H9 (cell line): ENCODE data around the gene MSX2. TPM values are rescaled to one million over a fixed set of nuclear protein-coding genes. Genes with fewer than 3 reads are reported as not detected.

Source experiments
- DNase-seq: peaks from one replicate; pipeline ENCODE4 v3.0.0-alpha.2; 2017
- H2AFZ ChIP-seq: one replicate; pipeline ENCODE4 v1.6.1; 2013; ENCODE audit warnings: mild to moderate bottlenecking, low read length, control low read depth, moderate library complexity
- H2AK5ac ChIP-seq: 2 replicates; pipeline ENCODE4 v1.6.1; 2013; ENCODE audit warnings: low read length, control low read depth, mixed read lengths; ENCODE audit not compliant: insufficient read length
- H2BK120ac ChIP-seq: one replicate; pipeline ENCODE4 v1.6.1; 2013; ENCODE audit warnings: low read depth, mild to moderate bottlenecking, low read length, control low read depth, inconsistent platforms; ENCODE audit not compliant: poor library complexity, severe bottlenecking
- H2BK12ac ChIP-seq: 2 replicates; pipeline ENCODE4 v1.6.1; 2013; ENCODE audit warnings: low read length, control low read depth, mixed read lengths, low read depth; ENCODE audit not compliant: insufficient read length
- H2BK15ac ChIP-seq: 2 replicates; pipeline ENCODE4 v1.6.1; 2013; ENCODE audit warnings: low read depth, low read length, control low read depth
- H2BK20ac ChIP-seq: one replicate; pipeline ENCODE4 v1.6.1; 2013; ENCODE audit warnings: low read depth, mild to moderate bottlenecking, low read length, control low read depth, inconsistent platforms; ENCODE audit not compliant: poor library complexity, severe bottlenecking
- H2BK5ac ChIP-seq: 2 replicates; pipeline ENCODE4 v1.6.1; 2013; ENCODE audit warnings: low read length, control low read depth, mixed read lengths; ENCODE audit not compliant: insufficient read length
- H3K14ac ChIP-seq: 2 replicates; pipeline ENCODE4 v1.6.1; 2013; ENCODE audit warnings: low read length, control low read depth; ENCODE audit not compliant: insufficient read depth
- H3K18ac ChIP-seq: 2 replicates; pipeline ENCODE4 v1.6.1; 2013; ENCODE audit warnings: low read depth, mild to moderate bottlenecking, mixed read lengths, low read length, control low read depth; ENCODE audit not compliant: insufficient read length
- H3K23ac ChIP-seq: 2 replicates; pipeline ENCODE4 v1.6.1; 2013; ENCODE audit warnings: low read length, control low read depth, mixed read lengths, low read depth; ENCODE audit not compliant: insufficient read length
- H3K23me2 ChIP-seq: 2 replicates; pipeline ENCODE4 v1.6.1; 2013; ENCODE audit warnings: low read depth, mild to moderate bottlenecking, mixed read lengths, low read length, control low read depth; ENCODE audit not compliant: insufficient read length, poor library complexity, severe bottlenecking
- H3K27ac ChIP-seq: 2 replicates; pipeline ENCODE4 v1.5.1; 2013; ENCODE audit warnings: low read length, control low read depth, mixed read lengths, low read depth; ENCODE audit not compliant: insufficient read length
- H3K27me3 ChIP-seq: 2 replicates; pipeline ENCODE4 v1.6.1; 2013; ENCODE audit warnings: low read length, control low read depth, inconsistent platforms; ENCODE audit not compliant: insufficient read depth
- H3K4ac ChIP-seq: 2 replicates; pipeline ENCODE4 v1.6.1; 2013; ENCODE audit warnings: low read depth, mild to moderate bottlenecking, control low read depth, inconsistent platforms, low read length, moderate library complexity
- H3K4me1 ChIP-seq: 2 replicates; pipeline ENCODE4 v1.6.1; 2013; ENCODE audit warnings: low read length, control low read depth, inconsistent platforms; ENCODE audit not compliant: insufficient read depth
- H3K4me2 ChIP-seq: 2 replicates; pipeline ENCODE4 v1.6.1; 2013; ENCODE audit warnings: low read length, control low read depth, mixed read lengths; ENCODE audit not compliant: insufficient read length, insufficient read depth
- H3K56ac ChIP-seq: 2 replicates; pipeline ENCODE4 v1.6.1; 2013; ENCODE audit warnings: low read depth, mild to moderate bottlenecking, mixed read lengths, low read length, control low read depth; ENCODE audit not compliant: insufficient read length
- H3K79me1 ChIP-seq: 2 replicates; pipeline ENCODE4 v1.6.1; 2013; ENCODE audit warnings: low read depth, mild to moderate bottlenecking, moderate library complexity, low read length, control low read depth, inconsistent platforms; ENCODE audit not compliant: insufficient read depth, poor library complexity, severe bottlenecking
- H3K79me2 ChIP-seq: 2 replicates; pipeline ENCODE4 v1.6.1; 2013; ENCODE audit warnings: low read length, control low read depth, inconsistent platforms; ENCODE audit not compliant: insufficient read depth
- H3K9ac ChIP-seq: 2 replicates; pipeline ENCODE4 v1.6.1; 2013; ENCODE audit warnings: low read length, control low read depth, mixed read lengths; ENCODE audit not compliant: insufficient read length; ENCODE audit errors: extremely low read depth
- H3K9me3 ChIP-seq: one replicate; pipeline ENCODE4 v1.6.1; 2013; ENCODE audit warnings: low read depth, low read length, inconsistent platforms; ENCODE audit not compliant: control insufficient read depth
- H3T11ph ChIP-seq: one replicate; pipeline ENCODE4 v1.6.1; 2013; ENCODE audit warnings: mild to moderate bottlenecking, low read length, control low read depth, inconsistent platforms
- H4K20me1 ChIP-seq: one replicate; pipeline ENCODE4 v1.6.1; 2013; ENCODE audit not compliant: control insufficient read depth, insufficient read length, insufficient read depth
- H4K5ac ChIP-seq: 2 replicates; pipeline ENCODE4 v1.6.1; 2013; ENCODE audit warnings: low read depth, mild to moderate bottlenecking, mixed read lengths, low read length, control low read depth; ENCODE audit not compliant: insufficient read length
- H4K8ac ChIP-seq: replicated peaks from 2 replicates; pipeline ENCODE4 v1.6.1; 2013; ENCODE audit warnings: low read length, control low read depth, mixed read lengths, low read depth; ENCODE audit not compliant: insufficient read length
- H4K91ac ChIP-seq: 2 replicates; pipeline ENCODE4 v1.6.1; 2013; ENCODE audit warnings: low read depth, mild to moderate bottlenecking, moderate library complexity, mixed read lengths, low read length, control low read depth; ENCODE audit not compliant: insufficient read length
- H3K27ac Mint-ChIP-seq, 3 experiments: 2 replicates in 2 of 3; 3 replicates in 1 of 3; pipeline ENCODE4 v1.8.0; 2020 to 2021; ENCODE audit warnings: mixed read lengths in 3 of 3, mild to moderate bottlenecking in 1 of 3, moderate library complexity in 1 of 3
- H3K27me3 Mint-ChIP-seq: 2 replicates; pipeline ENCODE4 v1.8.0; 2021; ENCODE audit warnings: low read depth, mild to moderate bottlenecking, moderate library complexity, mixed read lengths
- H3K36me3 Mint-ChIP-seq, 3 experiments: 2 replicates in 2 of 3; 3 replicates in 1 of 3; pipeline ENCODE4 v1.8.0; 2020 to 2021; ENCODE audit warnings: low read depth in 3 of 3, mixed read lengths in 3 of 3; ENCODE audit not compliant: insufficient read depth in 1 of 3
- H3K4me1 Mint-ChIP-seq, 2 experiments: 2 replicates each; pipeline ENCODE4 v1.8.0; 2020; ENCODE audit warnings: mixed read lengths in 2 of 2
- H3K4me3 Mint-ChIP-seq, 2 experiments: 2 replicates in 1 of 2; 3 replicates in 1 of 2; pipeline ENCODE4 v1.8.0; 2020 to 2021; ENCODE audit warnings: mild to moderate bottlenecking in 2 of 2, mixed read lengths in 2 of 2, moderate library complexity in 1 of 2
- H3K9me3 Mint-ChIP-seq, 2 experiments: 2 replicates in 1 of 2; 3 replicates in 1 of 2; pipeline ENCODE4 v1.8.0; 2020; ENCODE audit warnings: mild to moderate bottlenecking in 2 of 2, mixed read lengths in 2 of 2, moderate library complexity in 1 of 2
- WGBS: extraction: QIAGEN DNeasy Blood & Tissue Kit; methylation state at CpG from one replicate; pipeline ENCODE4 v1.1.7; 2013; ENCODE audit warnings: missing lambda C conversion rate, low lambda C conversion rate, mixed read lengths; ENCODE audit not compliant: insufficient read length; ENCODE audit errors: extremely low coverage; 5-methylcytosine and 5-hydroxymethylcytosine counted together
- total RNA-seq: library from RNA; stranded (reverse); gene quantifications from 2 replicates; pipeline ENCODE4 v1.2.1, GENCODE V29; 2021
- TF ChIP-seq, protein P1 (sequence below): fragments of 200-600 bp; sonication (generic); conservative IDR thresholded peaks from 3 replicates; pipeline ENCODE4 v1.8.0; 2021; ENCODE audit warnings: antibody characterized with exemption, mild to moderate bottlenecking

The MSX2 gene
- total RNA-seq, 1 experiment from 2014 or later = 0.35 TPM

DNA sequence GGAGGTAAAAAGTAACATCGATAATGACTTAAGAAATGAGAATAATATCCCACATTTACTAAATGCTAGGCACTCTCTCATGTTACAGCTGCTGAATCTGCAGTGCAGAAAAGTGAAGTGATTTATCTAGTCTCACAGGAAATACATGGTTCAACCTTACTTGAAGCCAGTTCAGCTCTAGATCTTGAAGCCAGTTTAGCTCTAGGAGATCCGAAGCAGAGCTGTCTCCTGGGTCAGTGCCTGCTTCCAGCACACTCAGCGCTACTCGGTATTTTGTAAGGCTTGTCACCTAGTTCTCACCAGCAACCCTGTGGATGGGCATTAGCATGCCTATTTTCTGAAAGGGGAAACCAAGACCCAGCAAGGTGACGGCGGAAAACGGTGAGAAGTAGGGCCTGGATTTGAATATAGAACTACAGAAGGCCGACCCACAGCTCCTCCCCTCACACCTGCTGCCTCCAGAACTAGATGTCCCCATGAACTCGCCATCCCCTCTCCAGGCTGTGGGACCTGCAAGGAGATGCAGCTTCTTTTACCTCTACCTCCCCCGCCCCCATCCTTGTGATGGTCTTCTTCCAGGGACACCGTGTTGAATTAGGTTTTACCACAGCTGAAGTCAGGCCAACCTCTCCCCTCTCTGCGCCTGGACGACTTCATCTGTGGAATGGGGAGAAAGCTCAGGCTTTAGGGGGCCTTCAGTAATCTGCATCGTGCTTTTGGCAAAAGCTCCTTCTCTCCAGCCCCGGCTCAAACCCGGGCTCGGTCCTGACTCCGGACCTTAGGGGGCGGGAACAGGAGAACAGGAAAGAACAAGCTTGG is 4.4 kb upstream of the MSX2 start:
- Mint-ChIP-seq H3K4me3 (peak overlapping the region; percentile 40 to 68), H3K4me1 (peaks cover 26 to 36% of the 10 kb centered on the region in 2 experiments), H3K9me3 (no peaks in the 10 kb centered on the region; a peak in 1 of 5 replicates), H3K27ac (no peak overlapping the region), H3K27me3 (peaks cover 95% of the 10 kb centered on the region), H3K36me3 (peaks cover 0 to 1% (median 0%) of the 10 kb centered on the region in 3 experiments; a peak in 1 of 7 replicates)
- no peak overlapping the region for H2BK20ac ChIP-seq
- H3K4me2 ChIP-seq = peak overlapping the region; percentile 80
- H3K27ac ChIP-seq = no peak overlapping the region
- H3K18ac ChIP-seq = no peak overlapping the region
- no peaks in the 10 kb centered on the region for H3K9me3 ChIP-seq
- no peak overlapping the region for H3K56ac ChIP-seq
- H2AK5ac ChIP-seq = no peak overlapping the region
- H2BK15ac ChIP-seq = no peak overlapping the region
- DNase-seq = peak; percentile 50
- no peak overlapping the region for H3T11ph ChIP-seq
- H4K5ac ChIP-seq = no peak overlapping the region
- H2AFZ ChIP-seq = no peak overlapping the region
- H3K9ac ChIP-seq = no peak overlapping the region
- no peaks in the 10 kb centered on the region for H3K79me1 ChIP-seq
- H3K23me2 ChIP-seq = peaks cover 20% of the 10 kb centered on the region
- H4K20me1 ChIP-seq = no peaks in the 10 kb centered on the region
- H2BK120ac ChIP-seq = no peak overlapping the region
- H3K23ac ChIP-seq = no peak overlapping the region
- H4K8ac ChIP-seq = no peak overlapping the region
- H3K4me1 ChIP-seq = 0 out of 2 replicates have a peak, but pooled peaks cover 2% of the 10 kb centered on the region
- WGBS = no CpG with 5 or more reads among the region's 19 CpGs
- peaks cover 55% of the 10 kb centered on the region for H3K27me3 ChIP-seq
- no peak overlapping the region for H3K14ac ChIP-seq
- H3K4ac ChIP-seq = no peak overlapping the region
- H3K79me2 ChIP-seq = no peaks in the 10 kb centered on the region
- no peak overlapping the region for H4K91ac ChIP-seq
- no peak overlapping the region for H2BK5ac ChIP-seq
- H2BK12ac ChIP-seq = no peak overlapping the region
- TF ChIP-seq, protein P1, sequence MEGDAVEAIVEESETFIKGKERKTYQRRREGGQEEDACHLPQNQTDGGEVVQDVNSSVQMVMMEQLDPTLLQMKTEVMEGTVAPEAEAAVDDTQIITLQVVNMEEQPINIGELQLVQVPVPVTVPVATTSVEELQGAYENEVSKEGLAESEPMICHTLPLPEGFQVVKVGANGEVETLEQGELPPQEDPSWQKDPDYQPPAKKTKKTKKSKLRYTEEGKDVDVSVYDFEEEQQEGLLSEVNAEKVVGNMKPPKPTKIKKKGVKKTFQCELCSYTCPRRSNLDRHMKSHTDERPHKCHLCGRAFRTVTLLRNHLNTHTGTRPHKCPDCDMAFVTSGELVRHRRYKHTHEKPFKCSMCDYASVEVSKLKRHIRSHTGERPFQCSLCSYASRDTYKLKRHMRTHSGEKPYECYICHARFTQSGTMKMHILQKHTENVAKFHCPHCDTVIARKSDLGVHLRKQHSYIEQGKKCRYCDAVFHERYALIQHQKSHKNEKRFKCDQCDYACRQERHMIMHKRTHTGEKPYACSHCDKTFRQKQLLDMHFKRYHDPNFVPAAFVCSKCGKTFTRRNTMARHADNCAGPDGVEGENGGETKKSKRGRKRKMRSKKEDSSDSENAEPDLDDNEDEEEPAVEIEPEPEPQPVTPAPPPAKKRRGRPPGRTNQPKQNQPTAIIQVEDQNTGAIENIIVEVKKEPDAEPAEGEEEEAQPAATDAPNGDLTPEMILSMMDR = no peak
